ENCODE data around the gene B4GALNT3. TPM values are rescaled to one million over a fixed set of nuclear protein-coding genes. Genes with fewer than 3 reads are reported as not detected.

The B4GALNT3 gene
- total and polyA plus RNA-seq, 2 of the 13 experiments (the other 11 are each of a cell fraction or from before 2014, with no cell fraction given) = 3.2 to 4.4 TPM

DNA sequence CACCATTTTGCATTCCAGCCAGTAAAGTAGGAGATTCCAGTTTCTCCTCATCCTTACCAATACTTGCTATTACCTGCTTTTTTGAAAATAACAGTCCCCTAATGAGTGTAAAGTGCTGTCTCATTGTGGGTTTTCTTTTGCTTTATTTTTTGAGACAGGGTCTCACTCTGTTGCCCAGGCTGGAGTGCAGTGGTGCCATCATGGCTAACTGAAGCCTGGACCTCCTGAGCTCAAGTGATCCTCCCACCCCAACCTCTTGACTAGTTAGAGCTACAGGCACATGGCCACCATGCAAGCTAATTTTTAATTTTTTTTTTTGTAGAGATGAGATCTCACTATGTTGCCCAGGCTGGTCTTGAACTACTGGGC, 142.9 kb downstream of the B4GALNT3 start:
- peaks cover 30% of the 10 kb centered on the region for H3K4me1 ChIP-seq (ENCODE audit: insufficient read depth, low read length)
- BruUV-seq (replicated peaks) = no TSS peak
- no peak overlapping the region for H2AFZ ChIP-seq (ENCODE audit: low read length)
- no peaks in the 10 kb centered on the region for H3K27me3 ChIP-seq (ENCODE audit: control insufficient read depth in 1 of 2, insufficient read depth in 2 of 2, low read length in 2 of 2)
- DNase-seq (ENCODE audit: low spot score) (no peak), ATAC-seq (no peak), FAIRE-seq (no peak)
- no peaks in the 10 kb centered on the region for H3K9me3 ChIP-seq (ENCODE audit: low read length)
- H3K4me3 ChIP-seq (replicated peaks in 1 of 3; ENCODE audit: insufficient read depth in 1 of 3, low read depth in 2 of 3, low read length in 3 of 3) = no peak overlapping the region
- H3K27ac ChIP-seq (ENCODE audit: extremely low read length, insufficient read depth, low read length) = no peak overlapping the region
- no peak overlapping the region for H3K4me2 ChIP-seq (ENCODE audit: low read depth, low read length)
- in situ Hi-C loops (cut with HindIII; ENCODE audit: extremely low pct_ligation_motif_present, low pct_unique_long_range_greater_than_20kb) = no loop called here
- ChIA-PET CTCF (ENCODE audit: low intra/inter-chr PET ratio, low total read pairs) (no interaction called here), POLR2A (no interaction called here)
- intact Hi-C loops (cut with micrococcal nuclease; ENCODE audit: unreplicated experiment) = no loop called here
- no peaks in the 10 kb centered on the region for H3K36me3 ChIP-seq (replicated peaks in 1 of 2; ENCODE audit: control insufficient read depth in 1 of 2, insufficient read depth in 2 of 2, low read length in 2 of 2)
- TF ChIP-seq, protein P1, sequence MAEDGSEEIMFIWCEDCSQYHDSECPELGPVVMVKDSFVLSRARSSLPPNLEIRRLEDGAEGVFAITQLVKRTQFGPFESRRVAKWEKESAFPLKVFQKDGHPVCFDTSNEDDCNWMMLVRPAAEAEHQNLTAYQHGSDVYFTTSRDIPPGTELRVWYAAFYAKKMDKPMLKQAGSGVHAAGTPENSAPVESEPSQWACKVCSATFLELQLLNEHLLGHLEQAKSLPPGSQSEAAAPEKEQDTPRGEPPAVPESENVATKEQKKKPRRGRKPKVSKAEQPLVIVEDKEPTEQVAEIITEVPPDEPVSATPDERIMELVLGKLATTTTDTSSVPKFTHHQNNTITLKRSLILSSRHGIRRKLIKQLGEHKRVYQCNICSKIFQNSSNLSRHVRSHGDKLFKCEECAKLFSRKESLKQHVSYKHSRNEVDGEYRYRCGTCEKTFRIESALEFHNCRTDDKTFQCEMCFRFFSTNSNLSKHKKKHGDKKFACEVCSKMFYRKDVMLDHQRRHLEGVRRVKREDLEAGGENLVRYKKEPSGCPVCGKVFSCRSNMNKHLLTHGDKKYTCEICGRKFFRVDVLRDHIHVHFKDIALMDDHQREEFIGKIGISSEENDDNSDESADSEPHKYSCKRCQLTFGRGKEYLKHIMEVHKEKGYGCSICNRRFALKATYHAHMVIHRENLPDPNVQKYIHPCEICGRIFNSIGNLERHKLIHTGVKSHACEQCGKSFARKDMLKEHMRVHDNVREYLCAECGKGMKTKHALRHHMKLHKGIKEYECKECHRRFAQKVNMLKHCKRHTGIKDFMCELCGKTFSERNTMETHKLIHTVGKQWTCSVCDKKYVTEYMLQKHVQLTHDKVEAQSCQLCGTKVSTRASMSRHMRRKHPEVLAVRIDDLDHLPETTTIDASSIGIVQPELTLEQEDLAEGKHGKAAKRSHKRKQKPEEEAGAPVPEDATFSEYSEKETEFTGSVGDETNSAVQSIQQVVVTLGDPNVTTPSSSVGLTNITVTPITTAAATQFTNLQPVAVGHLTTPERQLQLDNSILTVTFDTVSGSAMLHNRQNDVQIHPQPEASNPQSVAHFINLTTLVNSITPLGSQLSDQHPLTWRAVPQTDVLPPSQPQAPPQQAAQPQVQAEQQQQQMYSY (CRISPR knock-in tag; IDR thresholded peaks at IDR 0.05) = no peak
- no peak for TF ChIP-seq POGZ (CRISPR knock-in tag; IDR thresholded peaks at IDR 0.05)
- H3K9ac ChIP-seq (ENCODE audit: insufficient read depth, low read depth, low read length) = no peak overlapping the region
- H4K20me1 ChIP-seq (ENCODE audit: insufficient read depth, low read length) = no peaks in the 10 kb centered on the region
- no peaks in the 10 kb centered on the region for H3K79me2 ChIP-seq (ENCODE audit: insufficient read depth, low read length)

DNA sequence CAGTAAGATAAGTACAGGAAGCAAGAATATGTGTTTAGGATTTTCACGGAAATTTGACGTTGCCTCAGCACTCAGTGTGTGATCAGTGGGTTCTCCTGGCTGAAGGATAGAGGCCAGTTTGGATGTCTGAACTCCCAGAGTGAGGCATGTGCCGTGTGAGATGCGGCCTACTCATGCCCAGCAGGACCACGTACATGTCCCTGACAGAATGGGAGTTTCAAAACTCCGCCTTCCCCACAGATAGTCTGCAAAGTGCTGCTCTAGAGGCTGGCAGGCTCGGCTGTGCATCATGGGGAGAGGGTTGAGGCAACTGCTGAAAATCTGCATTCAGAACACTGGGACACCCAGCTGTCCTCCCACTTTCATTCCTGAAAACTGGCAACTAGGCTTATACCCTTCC, 145.2 kb downstream of the B4GALNT3 start:
- in situ Hi-C loops (cut with HindIII; ENCODE audit: extremely low pct_ligation_motif_present, low pct_unique_long_range_greater_than_20kb) = no loop called here
- no peak overlapping the region for H3K4me2 ChIP-seq (ENCODE audit: low read depth, low read length)
- H2AFZ ChIP-seq (ENCODE audit: low read length) = peak overlapping the region; percentile 22
- H3K4me3 ChIP-seq (replicated peaks in 1 of 3; ENCODE audit: insufficient read depth in 1 of 3, low read depth in 2 of 3, low read length in 3 of 3) = no peak overlapping the region
- H3K4me1 ChIP-seq (ENCODE audit: insufficient read depth, low read length) = peaks cover 53% of the 10 kb centered on the region
- H3K9me3 ChIP-seq (ENCODE audit: low read length) = no peaks in the 10 kb centered on the region
- ChIA-PET CTCF (ENCODE audit: low intra/inter-chr PET ratio, low total read pairs) (no interaction called here), POLR2A (no interaction called here)
- no peaks in the 10 kb centered on the region for H4K20me1 ChIP-seq (ENCODE audit: insufficient read depth, low read length)
- no peak overlapping the region for H3K9ac ChIP-seq (ENCODE audit: insufficient read depth, low read depth, low read length)
- DNase-seq (ENCODE audit: low spot score) = no peak
- H3K27me3 ChIP-seq (ENCODE audit: control insufficient read depth in 1 of 2, insufficient read depth in 2 of 2, low read length in 2 of 2) = no peaks in the 10 kb centered on the region
- H3K36me3 ChIP-seq (replicated peaks in 1 of 2; ENCODE audit: control insufficient read depth in 1 of 2, insufficient read depth in 2 of 2, low read length in 2 of 2) = no peaks in the 10 kb centered on the region
- intact Hi-C loops (cut with micrococcal nuclease; ENCODE audit: unreplicated experiment) = no loop called here
- WGBS (ENCODE audit: low lambda C conversion rate) = 81% methylated on average over 4 of the region's 7 CpGs
- no peak overlapping the region for H3K27ac ChIP-seq (ENCODE audit: extremely low read length, insufficient read depth, low read length)
- no peak for ATAC-seq
- BruUV-seq (replicated peaks) = no TSS peak
- no peaks in the 10 kb centered on the region for H3K79me2 ChIP-seq (ENCODE audit: insufficient read depth, low read length)
- TF ChIP-seq ZBTB38 (CRISPR knock-in tag; IDR thresholded peaks at IDR 0.05) = 0 out of 2 replicates have a peak, but pooled peaks have one; percentile 28
- TF ChIP-seq FOXO1 (CRISPR knock-in tag; IDR thresholded peaks at IDR 0.05) = no peak
- FAIRE-seq = no peak
